IPS DF 4.7 (cell line): Measurements from ENCODE around the gene BAZ1B.
"Not testable (repeated sequence)": the region's sequence is repeated elsewhere in the genome, so short reads cannot be mapped to it uniquely, and the experiment has no call there.

Source experiments
- DNase-seq: peaks from one replicate; pipeline ENCODE4 v3.0.0-alpha.2; 2013; ENCODE audit warnings: low spot score; ENCODE audit errors: extremely low read depth

The BAZ1B gene

DNA sequence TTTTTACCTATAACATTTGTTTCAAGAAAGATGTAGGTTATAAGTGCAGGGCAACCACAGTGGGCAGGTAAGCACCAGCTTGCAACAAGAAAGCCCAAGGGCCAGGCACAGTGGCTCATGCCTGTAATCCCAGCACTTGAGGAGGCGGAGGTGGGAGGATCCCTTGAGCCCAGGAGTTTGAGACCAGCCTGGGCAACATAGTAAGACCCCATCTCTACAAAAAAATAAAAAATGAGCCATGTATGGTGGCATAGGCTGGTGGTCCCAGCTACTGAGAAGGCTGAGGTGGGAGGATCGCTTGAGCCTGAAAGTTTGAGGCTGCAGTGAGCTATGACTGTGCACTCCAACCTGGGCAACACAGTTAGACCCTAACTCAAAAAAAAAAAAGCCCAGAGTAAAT, 22.6 kb upstream of the BAZ1B start:
- DNase-seq, result no peak

DNA sequence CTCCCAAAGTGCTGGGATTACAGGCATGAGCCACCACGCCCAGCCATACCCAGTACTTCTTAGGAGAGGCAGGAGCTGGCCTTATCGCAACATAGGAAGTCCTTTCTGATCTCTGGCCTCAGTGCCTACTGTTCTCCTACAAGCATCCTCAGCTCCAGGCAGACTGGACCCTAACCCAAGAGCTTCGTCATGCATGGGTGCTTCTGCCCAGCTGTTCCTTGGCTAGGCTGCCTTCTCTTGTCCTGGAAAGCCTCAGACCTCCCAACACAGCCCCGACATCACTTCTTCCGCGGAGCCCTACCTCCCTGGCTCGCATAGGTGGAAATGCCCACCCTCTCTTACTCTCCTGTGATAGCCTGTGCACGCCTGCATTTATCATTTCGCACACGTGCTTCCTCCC, 19.6 kb upstream of the BAZ1B start:
- no peak for DNase-seq

DNA sequence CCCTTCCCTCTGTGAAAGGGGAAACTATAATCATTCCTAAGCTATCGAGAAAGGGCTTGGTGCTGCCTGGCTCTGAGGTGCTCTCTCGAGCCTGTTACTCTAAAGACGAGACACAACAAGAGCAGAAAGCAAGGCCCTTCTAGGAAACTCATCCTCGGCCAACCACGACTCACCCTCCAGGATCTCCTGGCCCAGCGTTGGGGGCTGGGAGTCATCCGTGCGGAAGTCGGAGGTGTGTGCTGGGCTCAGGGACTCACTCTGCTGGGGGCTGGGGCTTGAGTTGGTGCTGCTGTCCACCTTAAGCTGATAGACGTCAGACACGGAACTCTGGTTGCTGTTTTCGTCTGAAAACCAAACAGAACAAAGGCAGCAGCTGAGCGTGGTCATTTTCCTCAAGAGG, 17.6 kb upstream of the BAZ1B start:
- DNase-seq, result no peak

DNA sequence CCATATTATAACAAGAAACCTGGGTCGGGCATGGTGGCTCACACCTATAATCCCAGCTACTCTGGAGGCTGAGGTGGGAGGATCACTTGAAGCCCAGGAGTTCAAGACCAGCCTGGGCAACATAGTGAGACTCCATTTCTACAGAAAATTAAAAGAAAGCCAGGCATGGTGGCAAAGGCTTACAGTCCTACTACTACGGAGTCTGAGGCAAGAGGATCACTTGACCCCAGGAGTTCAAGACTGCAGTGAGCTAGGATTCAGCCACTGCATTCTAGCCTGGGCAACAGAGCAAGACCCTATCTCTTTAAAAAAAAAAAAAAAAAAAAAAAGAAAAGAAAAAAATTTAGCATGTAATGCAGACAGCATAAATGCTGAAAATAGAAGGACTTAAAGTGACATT, 16.4 kb upstream of the BAZ1B start:
- not testable (repeated sequence) for DNase-seq

DNA sequence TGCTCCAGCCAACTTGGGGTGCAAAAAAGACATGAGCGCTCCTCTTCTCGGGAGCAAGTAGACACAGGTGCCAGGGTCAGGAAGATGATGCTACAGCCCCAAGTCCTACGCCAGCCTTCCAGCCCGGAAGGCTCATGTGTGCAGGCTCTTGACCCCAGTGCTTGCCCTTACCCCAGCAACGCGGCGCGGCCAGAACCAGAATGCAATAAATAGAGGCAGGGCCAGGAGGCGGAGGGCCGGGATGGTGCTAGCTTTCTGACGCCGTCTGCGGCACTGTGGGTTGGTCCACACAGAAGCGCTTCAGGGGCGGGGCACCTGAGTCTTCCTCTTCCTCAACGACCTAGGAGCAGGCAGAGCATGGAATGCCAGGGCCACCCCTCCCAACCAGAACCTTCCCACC, 15.0 kb upstream of the BAZ1B start:
- no peak for DNase-seq

DNA sequence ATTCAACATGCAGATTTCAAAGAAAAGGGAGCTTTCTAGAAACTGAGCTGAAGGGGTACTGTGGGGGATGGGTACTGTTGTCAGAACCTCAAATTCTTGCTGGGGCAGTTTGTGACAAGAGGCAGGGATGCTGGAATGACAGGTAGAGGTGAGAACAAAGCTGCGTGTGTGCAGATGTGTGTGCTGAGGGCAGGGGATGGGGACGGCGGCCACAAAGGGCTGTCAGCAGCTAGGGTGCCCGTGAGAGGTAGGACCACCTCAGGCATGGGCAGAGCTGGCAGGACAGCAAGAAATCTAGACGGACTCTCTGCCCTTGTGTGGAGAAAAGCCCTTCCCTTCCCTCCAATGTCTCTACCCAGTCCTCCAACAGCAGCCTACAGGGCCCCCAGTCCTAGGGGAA, 14.4 kb upstream of the BAZ1B start:
- DNase-seq, result no peak

DNA sequence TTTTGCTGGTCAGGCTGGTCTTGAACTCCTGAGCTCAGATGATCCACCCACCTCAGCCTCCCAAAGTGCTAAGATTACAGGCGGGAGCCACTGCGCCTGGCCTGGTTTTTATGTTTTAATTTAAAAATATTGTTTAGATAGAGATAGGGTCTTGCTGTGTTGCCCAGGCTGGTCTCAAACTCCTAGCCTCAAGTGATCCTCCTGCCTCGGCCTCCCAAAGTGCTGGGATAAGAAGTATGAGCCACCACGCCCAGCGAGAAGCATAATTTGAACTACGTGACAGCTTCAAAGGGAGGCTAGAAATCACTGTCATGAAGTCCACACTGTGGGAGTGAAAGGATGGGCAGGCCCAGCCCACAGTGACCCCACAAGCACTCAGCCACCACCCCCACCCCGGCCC, 13.8 kb upstream of the BAZ1B start:
- not testable (repeated sequence) for DNase-seq

DNA sequence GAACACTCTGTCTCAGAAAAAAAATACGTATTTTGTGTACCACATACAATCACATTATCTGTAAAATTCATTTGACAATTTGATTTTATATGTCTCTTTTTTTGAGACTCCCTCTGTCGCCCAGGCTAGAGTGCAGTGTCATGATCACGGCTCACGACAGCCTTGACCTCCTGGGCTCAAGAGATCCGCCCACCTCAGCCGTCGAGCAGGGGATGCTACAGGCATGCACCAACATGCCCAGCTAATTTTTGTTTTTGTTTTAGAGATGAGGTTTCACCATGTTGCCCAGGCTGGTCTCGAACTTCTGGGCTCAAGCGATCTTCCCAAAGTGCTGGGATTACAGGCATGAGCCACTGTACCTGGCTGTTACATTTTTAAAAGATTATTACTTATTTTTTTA, 11.6 kb upstream of the BAZ1B start:
- DNase-seq, result no peak

DNA sequence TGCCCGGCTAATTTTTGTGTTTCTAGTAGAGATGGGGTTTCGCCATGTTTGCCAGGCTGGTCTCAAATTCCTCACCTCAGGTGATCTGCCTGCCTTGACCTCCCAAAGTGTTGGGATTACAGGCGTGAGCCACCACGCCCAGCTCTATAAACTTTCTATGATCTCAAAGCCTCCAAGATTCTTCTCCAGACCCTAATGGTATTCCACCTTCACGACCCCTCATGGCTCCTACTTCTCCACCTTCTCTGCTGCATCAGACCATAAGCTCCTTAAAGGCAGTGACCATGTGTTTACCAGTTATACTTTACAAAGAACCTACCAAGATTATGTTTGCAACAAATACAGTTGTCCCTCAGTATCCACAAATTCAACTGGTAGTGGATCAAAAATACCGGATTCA, 10.1 kb upstream of the BAZ1B start:
- DNase-seq, result no peak

DNA sequence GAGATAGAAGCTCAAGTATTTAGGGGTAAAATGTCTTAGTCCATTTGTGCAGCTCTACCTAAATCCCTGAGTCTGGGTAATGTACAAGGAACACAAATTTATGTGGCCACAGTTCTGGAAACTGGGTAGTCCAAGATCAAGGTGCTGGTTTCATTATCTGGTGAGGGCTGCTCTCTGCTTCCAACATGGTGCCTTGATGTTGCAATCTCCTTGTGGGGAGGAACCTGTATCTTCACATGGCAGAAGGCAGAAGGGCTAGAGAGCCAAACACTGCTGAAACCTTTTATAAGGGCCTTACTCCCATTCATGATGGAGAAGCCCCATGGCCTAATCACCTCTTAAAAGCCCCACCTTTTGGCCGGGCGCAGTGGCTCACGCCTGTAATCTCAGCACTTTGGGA, 8.7 kb upstream of the BAZ1B start:
- DNase-seq, result no peak

DNA sequence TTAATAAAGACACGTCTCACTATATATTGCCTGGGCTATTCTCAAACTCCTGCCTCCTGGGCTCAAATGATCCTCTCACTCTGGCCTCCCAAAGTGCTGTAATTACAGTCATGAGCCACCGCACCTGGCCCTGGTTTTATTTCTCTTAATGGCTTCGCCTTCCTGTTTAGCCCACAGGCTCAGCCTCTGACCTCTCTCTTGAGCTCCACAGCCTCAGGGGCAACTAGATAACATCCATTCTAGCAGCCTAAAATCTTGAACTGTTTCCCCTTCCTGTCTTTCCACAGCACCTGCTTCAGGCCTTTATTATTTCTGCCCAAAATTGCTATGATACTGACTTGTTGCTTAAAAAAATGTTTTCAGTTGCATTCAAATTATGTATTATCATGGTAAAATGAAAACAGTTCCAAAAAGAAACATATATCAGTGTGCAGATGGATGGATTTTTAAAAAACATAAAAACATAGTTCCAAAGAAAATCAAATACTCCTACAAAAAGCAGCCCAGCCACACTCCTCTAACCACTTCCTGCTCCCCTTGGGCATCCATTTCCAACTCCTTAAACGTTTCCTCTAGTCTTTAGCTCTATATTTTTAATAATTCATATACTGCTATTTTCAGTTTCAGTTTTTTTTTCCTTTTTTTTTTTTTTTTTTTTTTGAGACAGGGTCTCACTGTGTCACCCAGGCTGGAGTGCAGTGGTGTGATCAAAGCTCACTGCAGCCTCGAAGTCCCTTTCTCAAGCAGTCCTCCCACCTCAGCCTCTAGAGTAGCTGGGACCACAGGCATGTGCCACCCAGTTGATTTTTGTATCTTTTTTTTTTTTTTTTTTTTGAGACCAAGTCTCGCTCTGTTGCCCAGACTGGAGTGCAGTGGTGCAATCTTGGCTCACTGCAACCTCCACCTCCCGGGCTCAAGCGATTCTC, 5.1 kb upstream of the BAZ1B start:
- no peak for DNase-seq

DNA sequence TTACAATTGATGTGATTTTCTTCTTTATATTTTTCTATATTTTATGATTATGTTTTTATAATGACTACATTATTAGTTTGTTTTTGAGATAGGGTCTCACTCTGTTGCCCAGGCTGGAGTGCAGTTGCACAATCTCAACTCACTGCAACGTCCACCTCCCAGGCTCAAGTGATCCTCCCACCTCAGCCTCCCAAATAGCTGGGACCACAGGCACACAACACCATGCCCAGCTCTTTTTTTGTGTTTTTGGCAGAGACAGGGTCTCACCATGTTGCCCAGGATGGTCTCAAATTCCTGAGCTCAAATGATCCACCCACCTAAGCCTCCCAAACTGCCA, 4.0 kb upstream of the BAZ1B start:
- not testable (repeated sequence) for DNase-seq

DNA sequence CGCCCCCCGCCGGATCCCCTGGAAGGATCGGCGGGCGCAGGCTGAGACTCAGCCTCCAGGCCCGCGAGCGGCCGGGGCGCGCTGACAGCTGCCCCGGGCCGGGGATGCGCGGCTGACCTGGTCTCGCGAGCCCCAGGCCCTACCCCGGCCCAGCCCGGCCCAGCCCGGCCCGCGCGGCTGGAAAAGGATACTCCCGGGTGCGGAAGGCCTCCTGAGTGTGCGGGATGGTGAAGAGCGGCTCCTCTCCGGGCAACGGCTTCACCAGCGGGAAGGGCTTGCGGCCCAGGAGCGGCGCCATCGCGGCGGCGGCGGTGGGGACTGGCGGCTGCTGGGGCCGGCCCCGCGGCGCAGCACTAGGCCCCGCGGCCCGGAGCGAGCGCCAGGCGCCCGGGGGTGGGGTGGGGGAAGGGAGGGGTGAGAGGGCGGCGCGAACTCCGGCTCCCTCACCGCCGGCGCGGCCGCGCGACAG, 423 bp downstream of the BAZ1B start:
- DNase-seq, result no peak

DNA sequence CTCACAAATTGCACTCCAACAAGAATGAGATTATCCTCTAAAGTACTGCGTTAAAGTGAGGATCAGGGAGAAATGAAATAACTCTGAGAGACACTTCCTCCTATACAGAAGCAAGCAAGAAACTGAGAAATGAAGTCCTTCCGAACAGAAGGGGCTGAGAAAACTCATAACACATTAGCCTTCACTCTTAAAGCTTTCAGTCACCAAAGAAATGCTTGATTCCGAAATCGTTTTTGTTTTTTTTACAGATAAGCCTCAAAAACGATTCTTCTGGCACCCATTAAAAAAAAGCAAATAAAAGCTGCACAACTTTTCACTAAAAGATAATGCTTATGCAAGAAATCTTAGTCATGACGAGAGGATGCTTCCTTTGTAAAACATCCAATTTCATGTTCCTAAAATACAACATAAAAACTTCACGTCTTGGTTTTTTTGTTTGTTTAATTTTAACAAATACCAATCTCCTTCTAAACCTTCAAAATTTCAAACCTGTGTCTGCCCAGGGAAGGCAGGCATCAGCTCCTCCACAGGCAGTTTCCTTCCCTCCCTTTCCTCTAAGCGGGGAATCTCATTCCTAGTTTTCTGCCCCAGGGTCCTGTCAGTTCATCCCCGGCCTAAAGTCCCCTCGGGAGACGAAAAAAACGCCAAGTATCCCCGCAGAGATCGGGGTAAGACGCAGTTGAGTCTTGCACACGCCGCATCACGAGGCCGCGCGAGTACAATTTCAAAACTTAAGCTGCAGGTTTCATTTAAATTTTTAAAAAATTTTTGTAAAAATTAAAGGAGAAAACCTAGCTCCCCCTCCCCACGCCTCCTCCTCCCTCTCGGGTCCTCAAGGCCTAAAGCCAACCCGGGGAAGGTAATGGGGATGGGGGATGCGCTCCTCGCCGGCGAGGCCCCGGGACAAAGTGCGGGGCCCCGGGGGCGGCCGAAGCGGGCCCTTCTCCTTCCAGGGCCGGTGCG, 1.1 kb downstream of the BAZ1B start:
- no peak for DNase-seq

DNA sequence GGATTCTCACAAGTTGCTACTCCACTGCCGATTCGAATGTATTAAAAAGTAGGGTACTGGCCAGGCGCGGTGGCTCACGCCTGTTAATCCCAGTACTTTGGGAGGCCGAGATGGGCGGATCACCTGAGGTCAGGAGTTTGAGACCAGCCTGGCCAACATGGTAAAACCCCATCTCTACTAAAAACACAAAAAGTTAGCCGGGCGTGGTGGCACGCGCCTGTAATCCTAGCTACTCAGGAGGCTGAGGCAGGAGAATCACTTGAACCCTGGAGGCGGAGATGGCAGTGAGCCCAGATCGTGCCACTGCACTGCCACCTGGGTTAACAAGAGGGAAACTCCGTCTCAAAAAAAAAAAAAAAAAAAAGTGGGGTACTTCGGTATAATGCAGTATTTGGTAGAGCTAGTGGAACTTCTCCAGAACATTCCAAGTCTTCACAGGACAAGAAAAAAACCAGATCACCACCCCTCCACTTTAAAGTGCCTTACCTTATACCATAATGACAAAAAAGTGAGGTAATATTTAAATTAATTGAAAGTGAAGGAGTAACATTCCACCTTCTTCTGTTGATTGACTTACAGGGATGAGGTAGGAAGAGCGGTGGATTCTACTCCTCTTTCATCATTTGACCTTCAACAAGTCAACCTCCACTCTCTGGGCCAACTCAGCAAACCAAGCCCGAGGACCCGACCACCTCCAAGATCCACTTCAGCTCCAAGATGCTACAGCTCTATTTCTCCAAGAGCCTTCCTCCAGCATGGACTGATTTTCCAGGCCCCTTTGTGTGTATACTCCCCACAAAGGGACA, 2.0 kb downstream of the BAZ1B start:
- DNase-seq, result no peak

DNA sequence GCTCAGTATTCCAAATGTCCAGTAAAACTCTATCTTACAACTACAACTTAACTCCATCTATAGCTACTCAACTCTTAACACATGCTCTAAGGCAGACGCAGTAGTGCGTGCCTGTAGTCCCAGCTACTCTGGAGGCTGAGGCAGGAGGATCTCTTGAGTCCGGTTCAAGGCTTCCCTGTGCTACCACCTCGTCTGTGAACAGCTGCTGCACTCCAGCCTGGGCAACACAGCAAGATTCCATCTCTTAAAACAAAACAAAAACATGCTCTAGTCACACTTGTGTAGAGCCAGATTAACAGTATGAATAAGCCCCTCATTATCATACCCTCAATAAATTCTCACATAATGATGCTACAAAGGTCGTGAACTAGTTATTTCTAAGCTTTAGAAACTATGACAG, 3.6 kb downstream of the BAZ1B start:
- no peak for DNase-seq

DNA sequence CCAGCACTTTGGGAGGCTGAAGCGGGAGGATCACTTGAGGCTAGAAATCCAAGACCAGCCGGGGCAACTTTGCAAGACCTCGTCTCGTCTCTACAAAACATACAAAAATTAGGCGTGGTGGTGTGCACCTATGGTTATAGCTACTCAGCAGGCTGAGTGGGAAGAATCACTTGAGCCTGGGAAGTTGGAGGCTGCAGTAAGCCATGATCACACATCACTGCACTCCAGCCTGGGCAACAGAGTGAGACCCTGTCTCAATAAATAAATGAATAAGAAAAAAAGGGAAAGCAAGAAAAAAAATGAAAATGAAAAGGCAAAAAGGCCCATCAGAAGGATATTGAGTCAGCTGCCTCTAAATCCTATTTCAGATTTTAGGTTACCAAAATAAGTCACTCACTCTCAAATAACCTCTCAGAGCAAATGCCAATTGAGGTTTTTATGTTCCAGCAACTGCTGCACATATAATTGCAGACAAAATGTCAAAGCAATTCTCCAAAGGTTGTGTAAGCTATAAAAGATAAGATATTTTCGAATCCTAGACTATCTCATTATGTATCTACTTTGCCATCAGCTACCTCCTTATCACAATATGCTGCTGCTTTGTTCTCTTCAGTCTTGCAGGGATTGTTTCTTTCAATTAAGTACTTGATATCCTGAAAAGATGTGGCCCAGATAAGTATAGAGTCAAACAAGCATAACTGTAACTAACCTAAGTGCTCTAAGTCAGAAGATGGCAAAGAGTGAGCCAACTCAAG, 4.7 kb downstream of the BAZ1B start:
- no peak for DNase-seq

DNA sequence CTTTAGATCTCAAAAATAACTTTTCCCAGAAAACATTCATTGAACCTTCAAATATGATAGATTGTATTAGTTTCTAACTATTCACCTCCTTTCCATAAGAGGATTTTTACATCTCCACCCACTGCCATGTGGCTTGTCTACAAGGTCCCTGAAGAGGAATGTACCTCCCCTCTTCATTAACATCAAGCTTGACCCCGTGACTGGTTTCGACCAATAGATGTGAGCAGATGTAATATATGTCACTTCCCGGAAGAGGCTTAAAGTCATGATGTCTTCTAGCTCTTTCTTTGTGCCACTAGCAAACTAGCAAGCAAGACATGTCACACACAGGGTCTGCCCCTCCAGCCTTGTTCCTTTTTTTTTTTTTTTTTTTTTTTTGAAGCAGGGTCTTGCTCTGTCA, 6.9 kb downstream of the BAZ1B start:
- no peak for DNase-seq

DNA sequence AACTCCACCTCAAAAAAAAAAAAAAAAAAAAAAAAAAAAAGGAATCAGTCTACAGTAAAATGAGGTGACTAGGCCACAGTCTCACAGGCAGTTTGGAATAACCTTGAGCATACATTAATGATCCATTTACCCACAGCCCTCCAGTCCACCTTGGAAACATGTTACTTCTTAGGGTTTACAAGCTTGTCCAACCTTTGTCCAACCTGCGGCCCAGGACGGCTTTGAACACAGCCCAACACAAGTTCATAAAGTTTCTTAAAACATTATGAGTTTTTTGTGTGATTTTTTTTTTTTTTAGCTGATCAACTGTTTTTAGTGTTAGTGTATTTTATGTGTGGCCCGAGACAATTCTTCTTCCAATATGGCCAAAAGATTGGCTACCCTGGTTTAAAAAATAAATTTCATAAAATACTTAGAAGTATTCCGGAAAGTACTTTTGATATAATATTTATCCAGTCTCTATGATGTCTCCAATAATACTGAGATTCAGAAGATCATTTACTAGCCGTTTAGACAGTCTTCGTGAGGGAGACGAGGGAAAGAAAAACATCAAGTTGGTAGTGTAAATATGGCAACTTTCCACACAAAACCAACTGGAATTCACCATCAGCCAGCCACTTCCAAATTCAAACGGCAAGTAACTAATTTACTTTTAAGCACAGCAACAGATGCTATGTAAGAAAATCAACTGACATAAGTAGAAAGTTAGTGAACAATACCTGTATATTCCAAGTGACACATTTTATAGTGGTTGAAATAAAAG, 9.9 kb downstream of the BAZ1B start:
- no peak for DNase-seq

DNA sequence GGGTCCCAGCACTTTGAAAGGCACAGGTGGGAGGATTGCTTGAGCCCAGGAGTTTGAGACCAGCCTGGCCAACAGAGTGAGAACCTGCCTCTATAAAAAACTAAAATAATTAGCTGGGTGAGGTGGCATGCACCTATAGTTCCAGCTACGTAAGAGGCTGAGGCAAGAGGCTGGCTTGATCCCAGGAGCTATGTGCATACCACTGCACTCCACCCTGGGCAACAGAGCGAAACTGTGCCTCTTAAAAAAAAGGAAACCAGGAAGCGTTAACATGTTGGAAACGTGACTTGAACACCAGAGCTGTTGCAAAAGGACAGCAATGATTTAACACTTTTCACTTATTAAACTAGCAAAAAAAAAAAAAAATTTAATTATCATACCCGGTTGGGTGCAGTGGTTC, 12.6 kb downstream of the BAZ1B start:
- no peak for DNase-seq
